Tibial nerve (tissue), 4 donors: Measurements from ENCODE around the gene PDZD2. TPM values are rescaled to one million over a fixed set of nuclear protein-coding genes. Genes with fewer than 3 reads are reported as not detected.
"Not testable (repeated sequence)": the region's sequence is repeated elsewhere in the genome, so short reads cannot be mapped to it uniquely, and the experiment has no call there.

Source experiments
- DNase-seq, 2 donors: peaks; one replicate each; pipeline ENCODE4 v3.0.0-alpha.2; 2019; ENCODE audit warnings: low spot score in 2 of 2
- H3K27ac ChIP-seq, 4 donors: fragments of 200-600 bp; sonication (generic) in 3 of 4; one replicate each; pipeline ENCODE4 v1.5.1; 2017 to 2019; ENCODE audit warnings: mild to moderate bottlenecking in 1 of 4
- H3K27me3 ChIP-seq, 2 donors: fragments of 200-600 bp; sonication (generic) in 1 of 2; one replicate each; pipeline versions ENCODE4 v1.5.1 to v1.6.0; 2017 to 2019
- H3K36me3 ChIP-seq, 3 donors: fragments of 200-600 bp; sonication (generic); one replicate each; pipeline ENCODE4 v1.5.1; 2018 to 2019
- H3K4me1 ChIP-seq, 4 donors: fragments of 200-600 bp; sonication (generic) in 3 of 4; one replicate each; pipeline ENCODE4 v1.5.1; 2017 to 2019
- H3K4me3 ChIP-seq, 4 donors: fragments of 200-600 bp; sonication (generic) in 3 of 4; one replicate each; pipeline ENCODE4 v1.5.1; 2017 to 2019; ENCODE audit warnings: mild to moderate bottlenecking in 1 of 4, moderate library complexity in 1 of 4
- H3K9me3 ChIP-seq, 4 donors: fragments of 200-600 bp; sonication (generic) in 3 of 4; one replicate each; pipeline ENCODE4 v1.5.1; 2017 to 2019
- EP300 ChIP-seq, 2 donors: sonication (generic); formaldehyde crosslinking; IDR thresholded peaks; one replicate each; pipeline ENCODE4 v1.6.1; 2017; ENCODE audit warnings: antibody characterized with exemption in 2 of 2, mild to moderate bottlenecking in 1 of 2
- POLR2A ChIP-seq, 2 donors: fragments of 450-650 bp; IDR thresholded peaks; one replicate each; pipeline ENCODE4 v1.6.1; 2017; ENCODE audit warnings: antibody characterized with exemption in 2 of 2, mild to moderate bottlenecking in 2 of 2, moderate library complexity in 2 of 2
- WGBS, 2 donors: methylation state at CpG; one replicate each; pipeline ENCODE4 v1.1.5; 2018; 5-methylcytosine and 5-hydroxymethylcytosine counted together
- total RNA-seq, 4 donors: library from RNA; depleted of rRNA; stranded (reverse); fragments of >200 nt; gene quantifications; one replicate each; pipeline ENCODE4 v1.1.0, GENCODE V29; 2016
- TF ChIP-seq, protein P1 (sequence below), 5 experiments: fragments of 200-600 bp in 3 of 5; fragments of 450-650 bp in 2 of 5; sonication (generic) in 3 of 5; IDR thresholded peaks; one replicate each; pipeline ENCODE4 v1.5.1; 2016 to 2019; ENCODE audit warnings: antibody characterized with exemption in 5 of 5, mild to moderate bottlenecking in 3 of 5, moderate library complexity in 2 of 5

The PDZD2 gene
- total RNA-seq, 4 donors from 2014 or later, result 102 to 153 (median 117) TPM

GRCh38 chr5:31768784-31769183 lies 129.9 kb downstream of the PDZD2 start:
- DNase-seq, result no peak
- TF ChIP-seq POLR2A (IDR thresholded peaks at IDR 0.05), result no peak
- no peak for TF ChIP-seq EP300 (IDR thresholded peaks at IDR 0.05)
- TF ChIP-seq, protein P1, sequence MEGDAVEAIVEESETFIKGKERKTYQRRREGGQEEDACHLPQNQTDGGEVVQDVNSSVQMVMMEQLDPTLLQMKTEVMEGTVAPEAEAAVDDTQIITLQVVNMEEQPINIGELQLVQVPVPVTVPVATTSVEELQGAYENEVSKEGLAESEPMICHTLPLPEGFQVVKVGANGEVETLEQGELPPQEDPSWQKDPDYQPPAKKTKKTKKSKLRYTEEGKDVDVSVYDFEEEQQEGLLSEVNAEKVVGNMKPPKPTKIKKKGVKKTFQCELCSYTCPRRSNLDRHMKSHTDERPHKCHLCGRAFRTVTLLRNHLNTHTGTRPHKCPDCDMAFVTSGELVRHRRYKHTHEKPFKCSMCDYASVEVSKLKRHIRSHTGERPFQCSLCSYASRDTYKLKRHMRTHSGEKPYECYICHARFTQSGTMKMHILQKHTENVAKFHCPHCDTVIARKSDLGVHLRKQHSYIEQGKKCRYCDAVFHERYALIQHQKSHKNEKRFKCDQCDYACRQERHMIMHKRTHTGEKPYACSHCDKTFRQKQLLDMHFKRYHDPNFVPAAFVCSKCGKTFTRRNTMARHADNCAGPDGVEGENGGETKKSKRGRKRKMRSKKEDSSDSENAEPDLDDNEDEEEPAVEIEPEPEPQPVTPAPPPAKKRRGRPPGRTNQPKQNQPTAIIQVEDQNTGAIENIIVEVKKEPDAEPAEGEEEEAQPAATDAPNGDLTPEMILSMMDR (IDR thresholded peaks at IDR 0.05), result no peak
- WGBS, 2 donors, result 72 to 89% methylated on average over 9 of the region's 9 CpGs
- no peaks in the 10 kb centered on the region for H3K9me3 ChIP-seq
- H3K4me1 ChIP-seq, result no peaks in the 10 kb centered on the region
- H3K4me3 ChIP-seq, result no peak overlapping the region
- H3K27me3 ChIP-seq, result no peaks in the 10 kb centered on the region
- H3K27ac ChIP-seq, result no peak overlapping the region
- H3K36me3 ChIP-seq, result no peaks in the 10 kb centered on the region

GRCh38 chr5:31769530-31769929 lies 130.6 kb downstream of the PDZD2 start:
- Histone ChIP-seq H3K27me3 (no peaks in the 10 kb centered on the region), H3K4me3 (no peak overlapping the region), H3K27ac (no peak overlapping the region), H3K36me3 (no peaks in the 10 kb centered on the region), H3K4me1 (no peaks in the 10 kb centered on the region), H3K9me3 (no peaks in the 10 kb centered on the region)
- WGBS, 2 donors, result 72 to 76% methylated on average over 3 of the region's 3 CpGs
- DNase-seq, result no peak
- TF ChIP-seq POLR2A (IDR thresholded peaks at IDR 0.05) (no peak), EP300 (IDR thresholded peaks at IDR 0.05) (no peak)
- TF ChIP-seq, protein P1 (IDR thresholded peaks at IDR 0.05), result no peak

GRCh38 chr5:31770132-31770720 lies 131.3 kb downstream of the PDZD2 start:
- no peak overlapping the region for H3K27ac ChIP-seq
- H3K4me3 ChIP-seq, result no peak overlapping the region
- H3K9me3 ChIP-seq, result no peaks in the 10 kb centered on the region
- WGBS, 2 donors, result 44 to 54% methylated on average over 7 of the region's 7 CpGs
- no peaks in the 10 kb centered on the region for H3K36me3 ChIP-seq
- H3K27me3 ChIP-seq, result no peaks in the 10 kb centered on the region
- TF ChIP-seq, protein P1 (IDR thresholded peaks at IDR 0.05), result no peak
- TF ChIP-seq POLR2A (IDR thresholded peaks at IDR 0.05), result no peak
- TF ChIP-seq EP300 (IDR thresholded peaks at IDR 0.05), result no peak
- DNase-seq, result no peak
- no peaks in the 10 kb centered on the region for H3K4me1 ChIP-seq

DNA sequence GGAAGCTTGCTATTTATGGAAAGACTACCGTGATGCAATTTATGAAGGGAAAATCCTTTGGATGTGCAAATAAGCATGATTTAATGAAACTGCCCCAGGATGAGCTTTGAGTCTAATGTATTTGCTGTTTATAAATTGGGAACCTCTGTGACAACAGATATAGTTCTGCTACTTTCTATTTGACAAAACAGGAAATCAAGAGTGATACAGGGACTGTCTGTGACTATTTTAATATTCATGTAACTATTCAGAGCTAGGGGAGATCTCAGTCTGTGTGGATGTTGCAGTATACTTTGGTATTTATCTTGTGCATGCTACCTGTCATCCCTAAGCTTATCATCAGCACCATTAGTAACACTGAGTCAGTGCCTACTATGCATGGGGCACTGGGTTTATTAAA lies 132.1 kb downstream of the PDZD2 start:
- Histone ChIP-seq H3K27ac (no peak overlapping the region), H3K4me1 (peaks cover 0 to 3% (median 0%) of the 10 kb centered on the region in 4 donors), H3K27me3 (no peaks in the 10 kb centered on the region), H3K9me3 (no peaks in the 10 kb centered on the region), H3K4me3 (no peak overlapping the region), H3K36me3 (no peaks in the 10 kb centered on the region)
- 27 to 61% methylated on average over 1 of the region's 1 CpG for WGBS, 2 donors
- DNase-seq, result no peak
- TF ChIP-seq EP300 (IDR thresholded peaks at IDR 0.05) (no peak), POLR2A (IDR thresholded peaks at IDR 0.05) (no peak)

- TF ChIP-seq EP300 (IDR thresholded peaks at IDR 0.05), result no peak
- TF ChIP-seq, protein P1 (IDR thresholded peaks at IDR 0.05), result no peak
- no peak for TF ChIP-seq POLR2A (IDR thresholded peaks at IDR 0.05)
- Histone ChIP-seq H3K4me3 (no peak overlapping the region), H3K9me3 (no peaks in the 10 kb centered on the region), H3K27ac (no peak overlapping the region), H3K27me3 (no peaks in the 10 kb centered on the region), H3K4me1 (peaks cover 0 to 4% (median 0%) of the 10 kb centered on the region in 4 donors), H3K36me3 (no peaks in the 10 kb centered on the region)
- 84 to 88% methylated on average over 2 of the region's 2 CpGs for WGBS, 2 donors
- no peak for DNase-seq
Observed at GRCh38 chr5:31771500-31771899, 132.6 kb downstream of the PDZD2 start.

- not testable (repeated sequence) for H3K4me1 ChIP-seq, H3K4me3 ChIP-seq, H3K27ac ChIP-seq, H3K27me3 ChIP-seq, H3K9me3 ChIP-seq, DNase-seq, H3K36me3 ChIP-seq
- 97% methylated on average over 6 of the region's 6 CpGs for WGBS, 2 donors
Observed at GRCh38 chr5:31776294-31776693, 137.4 kb downstream of the PDZD2 start.
